ENCODE data around the gene MTM1.

MTM1 gene

DNA sequence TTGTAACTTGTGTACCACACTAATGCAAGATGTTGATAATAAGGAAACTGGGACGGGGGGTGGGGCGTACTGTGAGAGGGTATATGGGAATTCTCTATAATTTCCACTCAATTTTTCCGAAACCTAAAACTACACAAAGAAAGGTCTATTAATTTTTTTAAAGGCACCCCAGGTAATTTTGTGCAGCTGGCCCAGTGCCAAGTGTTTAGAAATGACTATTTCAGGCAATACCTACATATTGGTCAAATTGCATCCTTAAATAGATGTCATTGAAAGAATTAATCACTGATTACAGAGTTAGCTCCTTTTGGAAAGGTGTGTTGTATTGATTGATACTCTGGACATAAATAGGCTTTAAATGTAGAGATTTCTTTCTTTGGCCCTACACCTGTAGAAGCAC lies 114.7 kb downstream of the MTM1 start:
- FAIRE-seq, result no peak

DNA sequence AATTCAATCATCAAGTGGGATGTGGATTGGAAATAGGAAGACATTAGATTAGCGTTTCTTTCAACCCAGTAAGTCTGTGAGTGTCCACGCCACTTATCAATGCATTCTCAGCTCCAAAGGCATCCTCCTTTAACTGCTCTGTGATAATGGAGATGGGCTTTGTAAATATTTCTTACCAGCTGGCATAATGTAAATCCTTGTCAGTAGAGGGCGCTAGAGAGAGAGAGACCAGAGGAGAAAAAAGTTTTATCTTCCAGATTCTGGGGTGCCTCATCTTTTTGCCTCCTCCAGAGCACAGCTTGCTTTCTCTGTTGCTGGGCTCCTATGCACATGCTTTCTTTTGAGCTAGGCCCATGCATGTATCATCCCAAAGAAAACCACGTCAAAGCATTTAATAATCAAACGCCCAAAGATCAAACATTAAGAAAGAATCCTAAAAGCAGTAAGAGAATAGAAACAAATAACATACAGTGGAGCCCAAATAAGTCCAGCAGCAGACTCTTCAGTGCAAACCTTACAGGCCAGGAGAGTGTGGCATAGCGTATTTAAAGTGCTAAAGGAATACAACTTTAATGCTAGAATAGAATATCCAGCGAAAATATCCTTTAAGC lies 115.2 kb downstream of the MTM1 start:
- no peak for FAIRE-seq

DNA sequence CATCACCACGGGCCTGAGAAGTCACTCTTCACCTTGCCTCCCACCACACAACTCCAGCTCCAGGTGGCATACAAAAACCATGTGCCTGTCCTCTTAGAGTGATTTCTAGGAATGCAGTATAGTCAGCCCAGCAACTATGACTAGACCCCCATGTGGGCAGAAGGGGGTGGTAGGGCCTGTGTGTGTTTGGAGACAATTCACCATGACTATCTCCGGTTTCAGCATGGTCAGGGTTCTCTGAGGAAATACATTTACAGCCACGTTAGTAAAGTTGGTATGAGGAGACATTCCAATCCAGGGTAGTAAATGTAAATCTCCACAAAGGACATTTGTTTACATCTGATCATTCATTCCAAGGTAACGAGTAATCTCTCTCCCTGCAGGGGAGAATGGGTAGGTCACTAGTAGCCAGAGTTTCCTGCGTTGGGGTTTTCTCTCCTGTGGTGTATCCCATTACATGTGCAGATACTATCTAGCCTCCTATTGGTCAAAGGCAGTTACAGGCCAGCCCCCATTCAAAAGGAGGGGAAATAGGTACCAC lies 120.6 kb downstream of the MTM1 start:
- peak; percentile 46 for FAIRE-seq

DNA sequence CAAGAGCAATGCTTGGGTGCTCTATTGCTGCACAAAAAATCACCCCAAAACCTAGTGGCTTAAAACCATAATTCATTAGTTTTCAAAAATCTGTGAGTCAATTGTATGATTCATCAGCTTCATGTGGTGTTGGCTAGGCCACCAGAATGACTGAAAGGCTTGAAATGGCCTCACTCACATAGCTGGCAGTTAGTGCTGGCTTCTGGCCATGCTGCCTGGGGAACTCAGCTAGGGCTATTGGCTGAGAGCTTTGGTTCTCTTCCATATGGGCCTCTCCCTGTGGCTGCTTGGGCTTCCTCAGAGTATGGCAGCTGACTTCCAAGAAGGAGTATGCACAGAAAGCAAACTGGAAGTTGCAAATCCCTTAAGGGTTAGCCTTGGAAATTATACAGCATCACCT lies 121.7 kb downstream of the MTM1 start:
- no peak for FAIRE-seq

DNA sequence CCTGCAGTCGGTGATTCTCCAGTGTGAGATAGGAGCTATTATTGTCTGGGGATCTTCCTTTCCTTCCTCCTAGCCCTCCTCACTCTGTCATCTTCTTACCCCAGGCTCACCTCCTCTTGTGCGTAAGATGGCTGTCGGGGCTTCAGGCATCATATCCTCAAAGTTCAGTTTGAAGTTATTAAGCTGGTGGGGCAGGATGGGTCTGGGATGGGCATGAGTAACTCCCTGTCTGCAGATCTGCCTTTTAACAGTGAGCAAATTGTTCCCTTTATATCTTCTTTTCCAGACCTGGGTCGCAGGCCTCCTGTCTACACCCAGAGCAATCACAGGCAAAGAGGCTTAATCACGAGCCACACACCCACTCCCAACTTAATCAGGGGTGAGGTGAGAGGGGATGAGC lies 123.9 kb downstream of the MTM1 start:
- FAIRE-seq, result no peak

DNA sequence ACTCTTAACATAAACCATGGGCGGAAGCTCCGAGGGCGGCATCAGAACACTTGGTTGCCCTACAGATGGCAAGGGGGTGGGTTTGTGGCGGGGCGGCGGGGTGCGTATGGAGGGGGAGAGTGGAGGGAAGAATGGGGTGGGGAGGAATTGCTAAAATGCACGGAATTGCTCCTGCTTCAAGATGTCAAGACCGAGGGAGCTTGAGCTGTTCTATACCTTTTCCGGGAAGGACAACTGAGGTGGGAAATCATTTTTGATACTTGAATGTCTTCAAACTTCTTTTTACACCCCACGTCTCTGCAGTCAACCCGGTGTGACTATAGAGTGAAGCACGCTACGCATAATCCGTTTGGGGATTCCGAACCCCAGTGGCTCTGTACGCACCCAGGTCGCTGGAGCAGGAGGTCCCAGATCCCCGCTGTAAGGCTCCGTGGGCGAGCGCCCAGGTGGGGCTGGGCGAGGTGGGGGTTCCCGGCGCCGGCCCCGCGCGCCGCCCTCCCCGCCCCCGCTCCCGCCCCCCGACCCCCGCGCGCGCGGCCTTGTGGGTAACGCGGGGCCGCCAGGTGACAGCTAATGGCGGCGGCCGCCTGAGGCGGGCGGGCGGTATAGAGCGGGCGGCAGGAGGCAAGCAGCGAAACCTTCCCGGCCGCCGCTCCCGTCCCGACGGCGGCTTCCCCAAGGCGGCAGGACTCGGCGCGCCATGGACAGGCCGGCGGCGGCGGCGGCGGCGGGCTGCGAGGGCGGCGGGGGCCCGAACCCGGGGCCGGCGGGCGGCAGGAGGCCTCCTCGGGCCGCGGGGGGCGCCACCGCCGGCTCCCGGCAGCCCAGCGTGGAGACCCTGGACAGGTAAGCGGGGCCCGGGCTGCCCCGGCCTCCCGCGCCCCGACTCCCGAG lies 124.7 kb downstream of the MTM1 start, which contains the start of gene MTMR1:
MTMR1 (plus strand) TSS at position 566 of the 894 bp plus-strand sequence; CDS start at position 701, 135 bp downstream.
- no peak for FAIRE-seq

DNA sequence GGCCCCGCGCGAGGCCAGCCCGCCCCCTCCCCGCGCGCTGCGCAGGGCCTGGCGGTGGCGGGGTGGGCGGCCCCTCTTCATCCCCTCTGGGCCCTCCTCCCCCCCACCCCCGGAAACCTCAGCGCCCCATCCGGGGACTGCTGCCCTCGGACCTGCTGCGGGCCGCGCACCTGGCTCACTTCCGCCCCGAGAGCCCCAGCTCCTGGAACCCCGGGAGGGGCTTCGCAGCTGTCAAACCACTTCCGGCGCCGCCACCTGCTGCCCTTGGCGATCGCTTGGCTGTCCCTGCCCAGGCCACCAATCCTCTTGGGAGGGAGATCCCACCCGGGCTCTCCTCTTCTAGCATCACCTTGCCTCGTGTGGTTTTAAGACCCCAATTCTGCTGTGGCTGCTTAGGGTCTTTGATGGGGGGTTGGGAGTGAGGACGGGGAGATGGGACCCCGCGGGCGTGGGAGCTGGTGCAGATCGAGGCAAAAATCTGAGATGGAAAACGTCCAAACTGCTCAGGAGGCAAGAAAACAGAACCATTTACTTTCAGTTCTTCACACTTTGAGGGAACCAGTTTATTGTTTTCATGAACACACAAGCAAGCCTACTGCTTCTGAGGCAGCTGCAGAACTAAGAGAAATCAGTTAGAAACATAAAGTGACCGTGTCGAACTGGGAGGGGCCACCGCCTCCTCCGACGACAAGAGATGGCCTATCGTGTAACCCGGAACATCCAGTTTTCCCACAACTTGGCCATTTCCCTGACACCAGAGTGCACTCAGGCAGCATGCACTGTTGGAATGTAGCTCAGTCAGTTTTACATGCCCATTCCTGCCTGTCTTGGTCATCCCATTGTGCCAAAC lies 125.5 kb downstream of the MTM1 start:
- FAIRE-seq, result no peak

DNA sequence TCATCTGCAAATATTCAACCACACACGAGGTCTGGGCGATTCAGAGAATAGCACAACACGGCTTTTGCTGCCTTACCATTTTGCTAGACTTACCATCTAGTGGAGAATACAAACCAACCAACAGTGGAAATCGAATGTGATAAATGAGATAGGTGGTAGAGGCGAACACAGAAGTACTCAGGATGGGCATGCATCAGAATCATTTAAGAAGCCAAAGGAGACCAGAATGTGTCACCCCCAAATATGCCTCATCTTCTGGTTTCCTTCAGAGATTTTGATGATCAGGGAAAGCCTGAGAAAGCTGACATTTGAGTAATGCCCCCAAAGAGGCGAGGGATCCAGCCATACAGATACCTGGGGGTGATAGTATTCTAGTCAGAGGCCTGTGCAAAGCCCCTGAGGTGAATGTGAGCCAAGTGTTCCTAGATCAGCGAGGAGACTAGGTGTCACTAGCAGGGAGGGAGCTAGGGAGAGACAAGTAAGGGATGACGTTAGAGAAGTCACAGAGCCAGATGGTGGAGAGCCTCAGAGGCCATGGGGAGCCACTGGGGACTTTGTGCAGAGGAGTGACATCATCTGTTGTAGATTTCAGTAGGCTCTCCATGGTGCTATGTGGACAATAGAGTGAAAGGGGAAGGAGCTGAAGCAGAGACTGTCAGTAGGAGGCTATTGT lies 126.5 kb downstream of the MTM1 start:
- no peak for FAIRE-seq

DNA sequence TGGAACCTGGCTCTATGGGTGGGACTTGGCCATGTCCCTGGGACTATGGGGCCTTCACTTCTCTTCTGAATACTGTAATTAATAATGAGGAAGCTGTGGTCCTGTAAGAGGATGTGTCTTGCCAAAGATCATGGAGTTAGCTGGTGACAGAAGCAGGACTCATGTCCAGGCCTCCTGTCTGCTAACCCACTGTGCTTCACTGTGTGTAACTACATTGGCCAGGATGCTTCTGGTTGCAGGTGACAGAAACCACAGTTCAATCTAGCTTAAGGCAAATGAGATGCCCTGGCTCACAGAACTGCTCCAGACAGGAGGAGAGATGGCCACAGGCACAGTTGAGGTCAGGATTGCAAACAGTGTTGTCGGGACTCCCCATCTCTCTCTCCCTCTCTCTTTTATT lies 127.9 kb downstream of the MTM1 start:
- no peak for FAIRE-seq

DNA sequence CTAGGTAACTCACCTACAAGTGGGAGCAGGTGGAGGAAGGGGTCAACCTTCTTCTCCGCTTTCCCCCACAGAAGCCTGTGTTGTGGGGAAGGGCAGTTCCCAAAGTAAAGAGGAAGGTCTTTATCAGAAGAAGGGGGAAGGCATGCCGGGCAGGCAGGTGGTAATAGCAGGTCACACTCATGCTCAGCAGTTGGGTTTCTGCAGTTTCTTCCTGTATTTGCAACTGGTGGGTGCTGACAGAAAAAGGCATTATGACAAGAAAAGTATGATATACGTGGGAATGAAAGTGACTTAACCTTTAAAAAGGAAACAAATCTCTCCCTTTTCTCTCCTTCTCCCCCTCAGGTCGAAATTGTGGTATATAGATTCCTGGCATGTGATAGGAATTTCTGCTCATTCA lies 128.4 kb downstream of the MTM1 start:
- FAIRE-seq, result no peak

DNA sequence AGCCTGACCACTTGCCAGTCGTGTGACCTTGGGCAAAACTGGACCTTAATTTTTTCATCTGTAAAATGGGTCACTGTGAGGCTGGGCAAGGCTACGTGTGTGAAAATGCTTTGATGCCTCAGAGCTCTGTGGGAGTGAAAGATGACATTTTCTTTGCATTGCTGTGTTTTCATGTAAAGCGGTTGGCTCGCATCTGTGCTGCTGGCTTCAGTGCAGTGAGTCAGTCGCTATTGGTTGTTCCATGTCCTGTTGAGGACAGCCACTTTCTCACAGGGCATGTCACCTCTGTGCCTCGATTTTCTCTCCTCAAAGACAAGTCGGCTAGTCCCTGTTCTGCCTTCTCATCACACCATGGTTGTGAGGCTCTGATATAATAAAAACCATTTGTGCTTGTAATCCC lies 129.2 kb downstream of the MTM1 start:
- FAIRE-seq, result no peak

DNA sequence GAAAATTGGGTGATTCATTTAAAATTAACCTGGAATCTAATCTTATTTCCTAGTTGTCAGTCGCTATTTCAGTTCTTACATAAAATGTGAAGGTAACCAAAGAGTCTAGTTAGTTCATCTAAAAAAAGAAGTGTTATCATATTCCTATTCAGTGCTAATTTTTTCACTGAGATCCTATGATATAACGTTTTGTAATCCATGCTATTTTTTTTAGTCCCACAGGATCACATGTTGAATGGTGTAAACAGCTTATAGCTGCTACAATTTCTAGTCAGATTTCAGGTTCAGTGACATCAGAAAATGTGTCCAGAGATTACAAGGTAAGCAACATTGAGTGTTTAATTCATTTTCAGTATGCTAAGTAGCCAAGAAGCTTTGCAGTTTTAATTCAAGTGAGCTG lies 130.6 kb downstream of the MTM1 start:
- FAIRE-seq, result no peak

DNA sequence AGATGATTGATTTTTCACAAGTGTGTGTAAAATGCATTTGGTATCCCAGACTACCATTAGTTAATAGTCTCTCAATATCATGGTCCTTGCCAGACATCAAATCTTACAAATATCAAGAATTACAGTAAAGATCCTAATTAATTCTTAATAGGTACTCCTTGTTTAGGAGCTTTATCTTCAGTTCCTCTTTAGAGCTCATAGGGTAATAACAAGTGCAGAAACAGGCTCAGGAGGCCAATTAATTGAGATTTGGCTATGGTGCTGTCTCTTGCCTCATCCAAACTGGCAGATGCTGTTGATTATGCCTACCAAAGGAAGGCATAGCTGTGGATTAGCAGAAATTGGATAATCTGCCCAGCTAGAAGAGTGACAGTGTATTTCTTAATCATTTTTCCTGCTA lies 131.7 kb downstream of the MTM1 start:
- FAIRE-seq, result no peak

DNA sequence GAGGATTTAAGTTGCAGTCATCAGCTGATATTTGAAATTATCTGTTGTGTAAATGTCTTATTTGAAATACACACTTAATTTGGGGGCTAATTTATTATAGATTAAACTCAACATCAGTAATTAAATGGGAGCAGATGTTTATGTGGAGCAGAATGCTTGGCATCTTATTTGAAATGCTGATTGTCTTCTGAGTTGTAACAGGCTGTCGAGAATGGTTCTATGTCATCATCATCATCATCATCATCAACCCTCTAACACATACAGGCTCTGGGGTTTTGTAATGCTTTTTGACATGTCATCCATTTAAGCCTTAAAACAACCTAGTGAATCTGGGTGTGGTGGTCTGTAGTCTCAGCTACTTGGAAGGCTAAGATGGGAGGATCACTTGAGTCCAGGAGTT lies 133.0 kb downstream of the MTM1 start:
- FAIRE-seq, result no peak

DNA sequence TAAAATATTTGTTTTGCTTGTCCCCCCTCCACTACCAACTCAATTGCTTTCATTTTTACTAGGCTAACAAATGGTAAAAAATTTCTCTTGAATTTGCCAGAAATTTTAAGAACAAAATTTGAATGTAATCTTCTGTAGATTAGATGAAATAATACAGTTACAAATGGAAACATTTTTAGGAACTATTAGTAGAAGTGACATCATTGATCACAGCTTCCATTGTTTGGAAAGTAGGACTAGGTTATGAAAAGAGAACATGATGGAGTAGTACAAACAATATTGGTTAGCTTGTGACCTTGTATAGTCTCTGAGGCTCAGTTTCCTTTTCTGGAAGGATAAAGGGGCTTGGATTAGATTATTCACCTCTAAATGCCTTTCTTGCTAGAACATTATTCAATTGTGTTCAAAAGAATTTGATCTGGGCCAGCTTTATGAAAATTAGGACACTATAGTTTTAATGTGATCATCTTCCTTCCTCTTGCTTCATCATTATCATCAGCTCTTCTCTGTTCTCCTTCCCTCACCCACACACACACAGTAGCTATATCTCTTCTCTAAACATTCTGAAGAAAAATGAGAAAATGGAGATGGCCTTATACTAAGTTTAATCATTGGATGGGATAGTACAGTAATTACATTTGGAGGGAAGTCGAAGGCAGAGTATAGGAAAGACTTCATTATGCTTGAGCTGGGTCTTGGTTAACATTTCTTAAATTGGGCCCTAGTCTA lies 134.7 kb downstream of the MTM1 start:
- no peak for FAIRE-seq

DNA sequence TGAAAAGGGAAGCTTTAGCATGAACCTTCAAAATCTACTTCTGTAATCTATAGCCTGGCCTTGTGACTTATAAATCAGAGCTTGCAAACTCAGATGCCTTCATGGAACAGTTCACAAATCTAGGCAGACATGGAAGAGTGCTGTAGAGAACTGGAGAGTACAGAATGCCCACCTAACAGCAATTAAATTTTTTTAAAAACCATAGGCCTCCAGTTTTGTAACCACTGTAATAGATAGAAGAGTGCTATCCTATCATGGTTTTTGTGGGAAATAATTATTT lies 135.2 kb downstream of the MTM1 start:
- FAIRE-seq, result no peak

DNA sequence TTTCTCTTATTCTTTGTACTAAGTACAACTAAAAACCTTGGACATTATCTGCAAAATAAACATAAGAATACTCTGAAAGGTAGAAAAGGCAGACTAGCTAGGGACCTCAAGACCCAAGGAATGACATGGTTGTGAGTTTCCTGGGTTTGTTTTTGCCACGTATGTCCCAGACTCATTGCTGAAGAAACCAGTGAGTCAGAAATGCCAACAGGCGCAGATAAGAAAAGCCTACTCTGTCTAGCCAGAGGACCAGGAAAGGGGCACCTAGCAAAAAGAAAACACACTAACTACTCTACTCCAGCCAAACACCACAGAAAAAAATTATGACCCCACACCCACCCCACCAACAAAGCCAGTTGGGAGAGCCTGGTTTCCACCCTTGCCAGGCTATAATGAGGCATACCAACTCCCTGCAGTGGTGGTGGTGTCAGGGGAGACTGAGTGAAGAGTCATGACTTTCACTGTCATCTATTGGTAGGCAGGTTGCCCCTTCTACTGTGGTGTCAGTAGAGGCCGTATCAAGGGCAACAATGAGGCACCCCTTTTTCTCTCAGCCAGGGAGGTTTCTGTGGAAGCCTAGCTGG lies 135.7 kb downstream of the MTM1 start:
- no peak for FAIRE-seq

DNA sequence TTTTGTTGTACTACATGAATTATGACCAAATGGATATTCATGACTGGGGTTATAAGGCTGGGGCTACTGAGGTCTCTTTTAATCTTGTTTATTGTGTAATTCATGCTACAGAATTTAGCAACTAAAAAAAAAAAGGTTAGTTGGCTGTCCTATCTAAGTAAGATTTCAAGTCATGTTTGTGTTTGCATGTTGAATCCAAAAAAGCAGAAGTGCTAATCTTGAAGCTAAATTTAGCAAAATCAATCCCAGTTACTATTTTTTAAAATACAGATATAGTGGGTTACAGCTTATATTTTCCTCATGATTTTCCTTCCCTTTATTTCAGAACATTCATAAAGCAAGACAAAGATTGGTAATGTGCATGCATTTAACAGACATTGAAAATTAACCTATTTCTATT lies 144.2 kb downstream of the MTM1 start:
- no peak for FAIRE-seq

DNA sequence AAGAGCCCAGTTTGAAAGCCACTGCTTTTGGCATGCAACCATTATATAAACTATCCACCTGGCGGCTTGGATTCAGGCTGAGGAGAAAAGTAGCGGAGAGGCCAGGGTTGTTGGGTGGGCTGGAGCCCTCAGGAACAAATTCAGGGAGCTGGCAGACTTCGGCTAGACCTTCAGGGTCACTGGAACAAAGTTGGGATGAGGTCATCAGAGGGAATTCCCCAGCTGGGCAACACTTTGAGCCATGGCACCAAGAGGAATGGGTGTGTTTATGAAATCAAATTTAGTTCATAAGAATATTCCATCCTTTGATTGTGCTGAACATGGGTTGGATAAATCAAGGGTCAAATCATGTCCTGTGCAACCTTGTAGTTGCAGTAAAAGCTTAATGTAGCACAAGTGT lies 146.8 kb downstream of the MTM1 start:
- FAIRE-seq, result no peak

DNA sequence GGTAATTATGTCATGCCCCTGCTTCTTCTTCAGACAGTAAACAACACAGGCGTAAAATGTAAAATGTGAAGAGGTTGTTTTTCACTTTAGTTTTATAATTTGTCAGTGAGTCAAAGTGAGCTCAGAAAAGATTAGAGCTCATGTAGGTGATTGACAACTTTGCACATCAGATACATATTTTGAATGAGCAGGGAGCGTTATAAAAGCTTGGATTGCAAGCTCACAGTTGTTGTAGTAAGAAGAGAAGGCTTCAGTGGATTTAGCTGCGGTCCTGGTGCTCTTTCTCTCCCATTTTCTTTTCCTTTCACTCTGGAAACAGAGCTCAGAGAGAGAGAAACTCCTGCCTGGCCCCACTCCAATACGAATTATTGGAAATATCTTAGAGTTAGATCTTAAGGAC lies 151.2 kb downstream of the MTM1 start:
- FAIRE-seq, result no peak

All from G401.6 (cell line).